Effector memory CD4-positive, alpha-beta T cell (primary cell): ENCODE measurements around the gene URB1.

ENCODE experiments used
- DNase-seq, 3 donors: peaks; one replicate each; pipeline ENCODE4 v3.0.0-alpha.2; 2020
- H3K27ac ChIP-seq: 2 replicates; pipeline ENCODE4 v1.7.0; 2013; ENCODE audit warnings: mild to moderate bottlenecking, low read length, moderate library complexity; ENCODE audit not compliant: insufficient read depth, poor library complexity, severe bottlenecking
- H3K27me3 ChIP-seq: replicated peaks from 2 replicates; pipeline ENCODE4 v1.7.0; 2013; ENCODE audit warnings: mild to moderate bottlenecking, low read length; ENCODE audit not compliant: insufficient read depth, control insufficient read depth, poor library complexity, severe bottlenecking
- H3K36me3 ChIP-seq: 2 replicates; pipeline ENCODE4 v1.7.0; 2013; ENCODE audit warnings: mild to moderate bottlenecking, low read length, moderate library complexity; ENCODE audit not compliant: control insufficient read depth, insufficient read depth
- H3K4me1 ChIP-seq: 2 replicates; pipeline ENCODE4 v1.7.0; 2013; ENCODE audit warnings: low read length, mild to moderate bottlenecking; ENCODE audit not compliant: control insufficient read depth, insufficient read depth, poor library complexity, severe bottlenecking
- H3K4me3 ChIP-seq: 2 replicates; pipeline ENCODE4 v1.7.0; 2013; ENCODE audit warnings: low read length, low read depth, mild to moderate bottlenecking; ENCODE audit not compliant: insufficient read depth, poor library complexity, severe bottlenecking
- H3K9me3 ChIP-seq: 2 replicates; pipeline ENCODE4 v1.7.0; 2013; ENCODE audit warnings: mild to moderate bottlenecking, low read length, moderate library complexity; ENCODE audit not compliant: control insufficient read depth

Gene URB1

DNA sequence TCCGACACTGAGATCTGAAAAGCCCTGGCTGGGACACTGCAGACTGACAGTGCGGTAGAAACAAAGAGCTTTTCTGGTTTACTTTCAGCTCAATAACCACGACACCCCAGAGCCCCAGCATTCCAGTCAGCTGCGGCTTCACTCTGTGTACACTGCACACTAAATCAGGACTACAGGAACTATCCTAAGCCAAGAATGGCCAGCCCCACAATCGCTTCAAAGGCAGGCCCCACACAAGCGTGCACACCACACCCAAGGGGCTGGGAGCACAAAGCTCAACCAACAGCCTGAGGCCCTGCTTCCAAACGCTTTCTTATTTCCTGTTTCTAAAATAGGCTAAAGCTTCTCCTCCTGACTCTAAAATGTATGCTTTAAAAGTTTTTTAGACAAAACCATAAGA, 28.4 kb downstream of the URB1 start:
- Histone ChIP-seq H3K27ac (no peak overlapping the region), H3K4me1 (no peaks in the 10 kb centered on the region), H3K4me3 (no peak overlapping the region), H3K27me3 (no peaks in the 10 kb centered on the region), H3K36me3 (peaks cover 85% of the 10 kb centered on the region), H3K9me3 (no peaks in the 10 kb centered on the region)
- no peak for DNase-seq

DNA sequence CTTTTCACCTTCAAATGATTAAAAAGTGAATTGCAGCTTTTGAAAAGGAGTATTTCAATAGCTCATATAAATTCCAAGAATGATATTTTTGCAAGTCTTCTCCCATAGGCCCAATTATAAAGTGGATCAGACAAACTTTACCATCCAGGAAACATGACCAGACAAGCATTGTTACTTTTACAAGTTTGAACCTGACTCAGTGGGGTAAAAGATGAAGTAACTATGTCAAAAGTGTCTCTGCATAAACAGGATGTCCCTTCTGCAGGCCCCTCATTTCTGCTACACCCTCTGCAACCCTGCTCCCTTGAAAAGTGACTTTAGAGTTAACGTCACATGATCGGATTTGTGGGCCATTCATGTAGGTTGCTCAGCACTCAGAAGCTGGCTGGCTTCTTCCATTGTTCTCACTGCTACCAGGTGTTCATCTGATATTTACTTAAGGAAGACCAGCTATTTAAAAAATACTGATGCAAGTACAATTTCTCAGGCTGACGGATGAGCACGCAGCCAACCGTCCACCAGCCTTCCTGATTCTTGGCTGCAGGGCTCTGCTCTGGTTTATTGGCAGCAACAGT, 32.3 kb downstream of the URB1 start:
- H3K4me1 ChIP-seq, result no peaks in the 10 kb centered on the region
- no peak overlapping the region for H3K4me3 ChIP-seq
- DNase-seq, result no peak
- H3K9me3 ChIP-seq, result no peaks in the 10 kb centered on the region
- H3K36me3 ChIP-seq, result peaks cover 83% of the 10 kb centered on the region
- H3K27me3 ChIP-seq, result no peaks in the 10 kb centered on the region
- H3K27ac ChIP-seq, result no peak overlapping the region

DNA sequence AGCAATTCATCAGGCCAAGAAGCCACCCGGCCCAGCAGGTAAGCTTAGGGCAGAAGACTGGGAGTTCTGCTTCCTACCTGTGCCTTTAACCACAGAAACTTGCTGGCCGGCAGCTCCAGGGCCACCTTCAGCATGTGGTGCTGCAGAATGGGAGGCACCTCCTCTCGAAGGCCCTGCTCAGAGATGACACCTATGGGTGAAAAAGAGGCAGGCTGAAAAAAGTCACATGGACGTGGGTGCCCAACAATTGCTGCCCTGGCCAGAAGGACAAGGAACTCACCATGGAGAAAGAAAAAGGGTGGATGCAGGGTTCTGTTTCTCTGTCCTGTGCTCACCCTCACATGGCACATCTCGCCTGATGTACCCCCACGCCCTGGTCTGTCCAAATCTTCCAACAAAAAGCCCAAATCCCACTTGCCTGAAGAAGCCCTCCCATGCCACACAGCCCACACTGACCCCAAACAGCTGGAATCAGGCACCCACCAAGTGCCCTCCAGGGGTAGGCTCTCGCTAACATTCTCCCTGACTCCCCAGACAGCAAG, 33.0 kb downstream of the URB1 start:
- no peaks in the 10 kb centered on the region for H3K27me3 ChIP-seq
- no peak overlapping the region for H3K27ac ChIP-seq
- H3K9me3 ChIP-seq, result no peaks in the 10 kb centered on the region
- no peak for DNase-seq
- H3K4me3 ChIP-seq, result no peak overlapping the region
- peaks cover 84% of the 10 kb centered on the region for H3K36me3 ChIP-seq
- no peaks in the 10 kb centered on the region for H3K4me1 ChIP-seq

DNA sequence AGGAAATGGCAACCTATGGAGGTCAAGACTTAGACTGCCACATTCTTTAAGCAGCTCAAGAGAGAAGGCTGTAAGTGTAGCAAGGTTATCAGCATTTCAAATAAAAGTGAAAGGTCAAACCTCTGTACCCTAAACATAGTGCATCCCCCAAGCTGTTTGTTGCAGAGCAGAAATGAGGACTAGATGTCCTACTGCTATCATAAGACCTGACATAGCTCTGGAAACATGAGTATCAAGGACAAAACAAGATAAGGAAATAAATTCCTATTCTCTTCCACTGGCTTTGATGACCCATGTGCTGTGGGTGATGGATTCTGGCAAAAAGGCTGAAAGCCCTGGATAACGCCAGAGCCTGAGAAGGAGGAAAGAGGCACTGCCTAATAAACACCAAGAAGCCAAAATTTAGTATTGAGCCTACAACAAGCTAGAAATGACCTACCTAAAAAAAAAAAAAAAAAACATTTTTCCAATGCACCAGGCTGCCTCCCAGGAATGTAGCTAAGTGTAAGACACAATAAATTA, 35.9 kb downstream of the URB1 start:
- no peak for DNase-seq
- no peak overlapping the region for H3K27ac ChIP-seq
- no peaks in the 10 kb centered on the region for H3K9me3 ChIP-seq
- no peak overlapping the region for H3K4me3 ChIP-seq
- H3K4me1 ChIP-seq, result no peaks in the 10 kb centered on the region
- H3K36me3 ChIP-seq, result peaks cover 89% of the 10 kb centered on the region
- no peaks in the 10 kb centered on the region for H3K27me3 ChIP-seq

DNA sequence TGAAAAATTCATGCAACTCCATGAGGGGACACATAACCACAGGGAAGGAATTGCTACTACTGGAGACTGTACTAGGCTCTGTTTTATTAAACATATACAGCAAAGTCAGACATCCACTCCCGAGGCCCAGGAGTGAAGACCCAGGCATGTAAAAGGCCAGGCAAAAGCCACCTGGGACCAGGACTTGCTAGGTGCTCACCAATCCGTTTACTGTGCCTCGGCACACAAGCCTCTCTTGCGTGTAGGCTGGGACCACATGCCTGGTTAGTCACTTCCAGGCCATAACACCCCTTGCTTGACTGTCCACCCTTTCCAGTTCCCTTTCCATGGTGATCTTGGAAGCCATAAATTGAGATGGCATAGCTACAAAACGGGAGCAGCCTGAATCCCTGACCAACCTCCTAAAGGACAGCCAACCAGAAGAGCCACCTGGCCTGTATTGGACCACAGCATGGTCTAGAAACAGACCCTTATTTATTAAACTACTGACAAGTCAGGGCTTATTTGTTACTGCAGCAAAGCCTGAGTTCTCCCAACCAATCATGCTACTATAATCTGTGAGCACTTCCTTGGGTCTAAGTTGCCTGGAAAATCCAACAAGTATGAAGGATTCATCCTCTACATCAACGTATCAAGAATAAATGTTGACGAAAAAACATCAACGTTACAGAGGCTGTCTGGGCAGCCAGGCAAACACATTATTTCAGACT, 39.7 kb downstream of the URB1 start:
- no peaks in the 10 kb centered on the region for H3K4me1 ChIP-seq
- no peak overlapping the region for H3K27ac ChIP-seq
- H3K4me3 ChIP-seq, result no peak overlapping the region
- H3K27me3 ChIP-seq, result no peaks in the 10 kb centered on the region
- no peaks in the 10 kb centered on the region for H3K9me3 ChIP-seq
- peaks cover 87% of the 10 kb centered on the region for H3K36me3 ChIP-seq
- no peak for DNase-seq

DNA sequence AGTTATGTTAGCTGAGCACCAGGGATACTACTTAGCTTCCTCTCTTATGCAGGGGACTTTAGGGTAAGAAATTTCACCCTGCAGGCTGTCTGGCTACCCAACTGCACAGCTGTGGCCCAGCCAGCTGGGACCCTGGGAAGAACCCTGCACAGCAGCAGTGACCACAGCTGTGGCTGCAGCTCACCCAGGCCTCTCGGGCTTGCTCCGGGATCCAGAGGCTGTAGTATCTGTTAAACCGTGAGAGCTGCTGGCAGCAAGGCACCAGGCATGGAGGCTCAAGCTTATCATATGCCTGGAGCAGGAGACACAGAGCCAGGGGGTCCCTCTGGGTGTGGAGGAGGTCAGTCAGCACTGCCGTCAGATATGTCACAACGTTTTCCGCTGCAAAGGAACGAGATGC, 40.3 kb downstream of the URB1 start:
- Histone ChIP-seq H3K4me3 (no peak overlapping the region), H3K27me3 (no peaks in the 10 kb centered on the region), H3K27ac (no peak overlapping the region), H3K9me3 (no peaks in the 10 kb centered on the region), H3K36me3 (peaks cover 92% of the 10 kb centered on the region), H3K4me1 (no peaks in the 10 kb centered on the region)
- DNase-seq, result no peak

DNA sequence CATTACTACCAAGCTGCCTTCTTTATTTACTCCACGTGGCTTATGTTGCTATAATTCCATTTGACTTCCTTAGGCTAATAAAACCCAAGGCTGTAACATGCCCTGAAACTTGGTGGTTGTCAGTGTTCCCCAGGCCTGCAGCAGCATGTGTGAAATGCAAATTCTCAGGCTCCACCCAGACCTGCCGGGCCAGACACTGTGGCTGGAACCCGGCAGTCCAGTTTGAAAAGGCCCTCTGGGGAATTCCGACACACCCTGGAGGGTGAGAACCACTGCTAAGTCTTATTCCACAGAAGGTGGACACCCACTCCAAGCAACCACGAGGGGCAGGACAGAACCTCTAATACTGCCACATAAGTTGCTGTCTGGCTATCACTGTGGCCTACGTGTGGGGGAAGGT, 41.4 kb downstream of the URB1 start:
- no peaks in the 10 kb centered on the region for H3K4me1 ChIP-seq
- H3K9me3 ChIP-seq, result no peaks in the 10 kb centered on the region
- no peak overlapping the region for H3K4me3 ChIP-seq
- H3K36me3 ChIP-seq, result peaks cover 97% of the 10 kb centered on the region
- no peak overlapping the region for H3K27ac ChIP-seq
- H3K27me3 ChIP-seq, result no peaks in the 10 kb centered on the region
- DNase-seq, result no peak

DNA sequence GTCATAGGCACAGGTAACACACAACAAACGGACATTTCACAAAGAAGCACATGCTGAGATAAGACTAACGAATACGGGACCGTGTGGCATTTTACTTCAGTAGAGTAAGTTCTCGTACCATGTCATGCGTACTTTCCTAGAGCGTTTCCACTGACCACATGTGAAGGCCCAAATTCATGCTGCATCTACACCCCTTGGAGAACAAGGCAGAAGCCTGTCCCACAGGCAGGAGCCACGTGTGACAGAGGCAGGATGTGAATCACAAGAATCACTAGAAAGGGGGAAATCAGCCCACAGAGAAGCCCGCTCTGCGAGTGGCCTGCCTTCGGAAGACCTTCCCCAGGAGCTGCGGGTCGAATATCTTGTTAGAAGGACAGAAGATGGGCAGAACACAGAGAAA, 41.8 kb downstream of the URB1 start:
- Histone ChIP-seq H3K4me1 (no peaks in the 10 kb centered on the region), H3K9me3 (no peaks in the 10 kb centered on the region), H3K36me3 (peaks cover 97% of the 10 kb centered on the region), H3K27ac (no peak overlapping the region), H3K27me3 (no peaks in the 10 kb centered on the region), H3K4me3 (no peak overlapping the region)
- DNase-seq, result no peak

DNA sequence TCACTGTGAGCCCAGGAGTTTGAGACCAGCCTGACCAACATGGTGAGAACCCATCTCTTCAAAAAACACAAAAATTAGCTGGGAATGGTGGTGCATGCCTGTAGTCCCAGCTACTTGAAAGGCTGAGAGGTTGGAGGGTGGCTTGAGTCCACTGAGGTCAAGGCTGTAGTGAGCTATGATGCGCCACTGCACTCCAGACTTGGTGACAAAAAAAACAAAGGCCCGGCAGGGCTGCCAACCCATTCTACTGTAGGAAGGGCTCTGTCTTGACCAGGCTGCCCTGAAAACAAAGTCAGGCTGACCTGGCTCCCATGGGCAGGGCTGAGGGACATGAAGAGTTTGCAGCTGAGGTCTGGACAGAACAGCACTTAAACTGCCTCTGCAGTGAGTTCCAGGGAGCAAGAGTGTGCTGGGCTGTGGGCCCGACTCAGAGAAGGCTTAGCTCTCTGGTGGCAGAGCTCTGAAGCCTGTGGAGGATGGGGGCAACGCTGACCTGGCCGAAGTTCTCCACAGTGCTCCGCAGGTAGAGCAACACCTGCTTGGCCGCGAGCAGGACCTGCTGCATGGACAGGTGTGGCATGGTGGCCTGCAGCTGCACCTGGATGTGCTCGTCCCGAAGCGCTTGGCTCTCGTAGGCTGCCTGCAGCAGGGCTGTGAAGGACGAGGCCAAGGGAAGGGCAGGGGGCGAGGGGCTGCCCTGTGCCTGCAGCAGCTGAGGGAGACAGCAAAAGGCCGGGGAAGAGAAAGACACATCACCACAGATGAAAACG, 42.4 kb downstream of the URB1 start:
- H3K4me1 ChIP-seq, result no peaks in the 10 kb centered on the region
- H3K27ac ChIP-seq, result no peak overlapping the region
- no peak overlapping the region for H3K4me3 ChIP-seq
- no peaks in the 10 kb centered on the region for H3K27me3 ChIP-seq
- H3K9me3 ChIP-seq, result no peaks in the 10 kb centered on the region
- H3K36me3 ChIP-seq, result peaks cover 98% of the 10 kb centered on the region
- DNase-seq, result no peak
